GM18520 (cell line): Measurements from ENCODE around the gene CFAP54.

Experiments used
- ATAC-seq: cut with Tn5 transposase; IDR thresholded peaks from one replicate; pipeline ENCODE4 v1.9.1; 2021; ENCODE audit not compliant: unreplicated experiment

The CFAP54 gene

GRCh38 chr12:96821592-96821991 lies 332.2 kb downstream of the CFAP54 start:
- ATAC-seq: no peak

GRCh38 chr12:96822641-96823040 lies 333.3 kb downstream of the CFAP54 start:
- ATAC-seq: no peak

GRCh38 chr12:96824074-96824837 lies 334.9 kb downstream of the CFAP54 start:
- no peak for ATAC-seq

- ATAC-seq: no peak
Observed at GRCh38 chr12:96824838-96825236, 335.5 kb downstream of the CFAP54 start.

GRCh38 chr12:96828169-96828789 lies 338.9 kb downstream of the CFAP54 start:
- ATAC-seq: no peak

- ATAC-seq: no peak
Observed at GRCh38 chr12:96829354-96829753, 340.0 kb downstream of the CFAP54 start.

GRCh38 chr12:96831346-96831745 lies 342.0 kb downstream of the CFAP54 start:
- ATAC-seq: no peak

- ATAC-seq: no peak
Observed at GRCh38 chr12:96846293-96846692, 356.9 kb downstream of the CFAP54 start.

GRCh38 chr12:96850676-96851075 lies 361.3 kb downstream of the CFAP54 start:
- ATAC-seq: no peak

GRCh38 chr12:96858162-96858561 lies 368.8 kb downstream of the CFAP54 start:
- ATAC-seq: no peak

- ATAC-seq: no peak
Observed at GRCh38 chr12:96861656-96862055, 372.3 kb downstream of the CFAP54 start.

GRCh38 chr12:96862326-96862725 lies 372.9 kb downstream of the CFAP54 start:
- no peak for ATAC-seq

- no peak for ATAC-seq
Observed at GRCh38 chr12:96864335-96864734, 375.0 kb downstream of the CFAP54 start.

GRCh38 chr12:96866801-96867590 lies 377.6 kb downstream of the CFAP54 start:
- no peak for ATAC-seq

GRCh38 chr12:96870946-96871345 lies 381.6 kb downstream of the CFAP54 start:
- ATAC-seq: no peak

- no peak for ATAC-seq
Observed at GRCh38 chr12:96872961-96873360, 383.6 kb downstream of the CFAP54 start.

GRCh38 chr12:96874211-96874610 lies 384.8 kb downstream of the CFAP54 start:
- no peak for ATAC-seq

- no peak for ATAC-seq
Observed at GRCh38 chr12:96876966-96877365, 387.6 kb downstream of the CFAP54 start.

GRCh38 chr12:96878704-96879103 lies 389.3 kb downstream of the CFAP54 start:
- ATAC-seq: no peak

- ATAC-seq: no peak
Observed at GRCh38 chr12:96879301-96879700, 389.9 kb downstream of the CFAP54 start.

GRCh38 chr12:96880220-96880619 lies 390.8 kb downstream of the CFAP54 start:
- ATAC-seq: no peak

GRCh38 chr12:96881608-96882007 lies 392.2 kb downstream of the CFAP54 start:
- ATAC-seq: no peak
